ENCODE measurements around the gene CREBL2. TPM values are rescaled to one million over a fixed set of nuclear protein-coding genes. Genes with fewer than 3 reads are reported as not detected.

The CREBL2 gene
- total RNA-seq, 1 experiment from 2014 or later = 18.3 TPM

DNA sequence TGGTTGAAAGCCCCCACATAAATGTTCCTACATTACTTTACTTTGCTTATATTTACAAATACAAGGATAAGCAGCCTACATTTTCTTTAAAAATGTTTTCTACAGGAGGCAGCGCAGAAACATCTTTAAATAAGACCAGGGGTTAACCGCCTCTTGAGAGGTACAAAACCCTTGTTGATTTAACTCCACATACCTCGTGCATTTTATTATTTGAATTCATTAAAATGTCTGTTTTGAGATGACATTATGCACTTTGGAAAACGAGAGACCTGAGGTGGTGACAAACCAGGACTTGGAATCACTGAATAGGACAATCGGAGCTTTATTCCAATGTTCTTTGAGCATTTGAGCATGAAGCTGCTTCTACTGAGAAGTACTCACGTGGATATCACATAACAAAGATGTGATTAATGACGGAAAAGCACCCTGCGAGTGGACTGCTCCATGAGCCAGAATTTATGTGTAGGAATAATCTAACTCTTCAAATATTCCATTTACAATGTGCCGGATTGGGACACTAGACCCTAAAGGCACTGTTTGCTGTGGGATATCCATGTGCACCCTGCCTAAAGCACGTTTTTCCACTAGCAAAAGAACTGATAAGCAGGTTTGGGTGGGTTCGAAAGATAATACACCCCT, 48.3 kb upstream of the CREBL2 start:
- no peak overlapping the region for H2AK5ac ChIP-seq (ENCODE audit: insufficient read length, low read length)
- H3K23ac ChIP-seq (ENCODE audit: insufficient read length, low read depth, low read length) = no peak overlapping the region
- H3K9ac ChIP-seq (ENCODE audit: extremely low read depth, insufficient read length, low read length) = no peak overlapping the region
- H3K79me2 ChIP-seq (ENCODE audit: insufficient read depth, low read length) = peaks cover 12% of the 10 kb centered on the region; the same call in 1 of the 2 replicates
- H3K4ac ChIP-seq (ENCODE audit: low read depth, low read length) = no peak overlapping the region
- H3K9me3 ChIP-seq (ENCODE audit: control insufficient read depth, low read depth, low read length) = no peaks in the 10 kb centered on the region
- H3K27me3 Mint-ChIP-seq (ENCODE audit: low read depth) = peaks cover 2% of the 10 kb centered on the region; the same call in 1 of the 2 replicates
- no peak overlapping the region for H3K18ac ChIP-seq (ENCODE audit: insufficient read length, low read depth, low read length)
- H2BK5ac ChIP-seq (ENCODE audit: insufficient read length, low read length) = no peak overlapping the region
- H3K79me1 ChIP-seq (ENCODE audit: insufficient read depth, low read depth, low read length, poor library complexity, severe bottlenecking) = no peaks in the 10 kb centered on the region
- H3K56ac ChIP-seq (ENCODE audit: insufficient read length, low read depth, low read length) = no peak overlapping the region
- H2BK20ac ChIP-seq (ENCODE audit: low read depth, low read length, poor library complexity, severe bottlenecking) = no peak overlapping the region
- peaks cover 25 to 28% of the 10 kb centered on the region in 2 experiments for H3K4me1 Mint-ChIP-seq
- H2BK12ac ChIP-seq (ENCODE audit: insufficient read length, low read depth, low read length) = no peak overlapping the region
- DNase-seq = no peak
- no peak overlapping the region for H3K14ac ChIP-seq (ENCODE audit: insufficient read depth, low read length)
- H3K36me3 Mint-ChIP-seq (ENCODE audit: insufficient read depth in 1 of 3, low read depth in 3 of 3) = peaks cover 10 to 29% (median 24%) of the 10 kb centered on the region in 3 experiments
- no CpG with 5 or more reads among the region's 11 CpGs for WGBS (ENCODE audit: extremely low coverage, insufficient read length, low lambda C conversion rate)
- no peak overlapping the region for H2BK120ac ChIP-seq (ENCODE audit: low read depth, low read length, poor library complexity, severe bottlenecking)
- H4K5ac ChIP-seq (ENCODE audit: insufficient read length, low read depth, low read length) = no peak overlapping the region
- no peak overlapping the region for H4K8ac ChIP-seq (replicated peaks; ENCODE audit: insufficient read length, low read depth, low read length)
- no peak overlapping the region for H3K27ac ChIP-seq (ENCODE audit: insufficient read length, low read depth, low read length)
- H3T11ph ChIP-seq (ENCODE audit: low read length) = no peak overlapping the region
- H4K20me1 ChIP-seq (ENCODE audit: control insufficient read depth, insufficient read depth, insufficient read length) = no peaks in the 10 kb centered on the region
- no peaks in the 10 kb centered on the region for H3K4me1 ChIP-seq (ENCODE audit: insufficient read depth, low read length)
- no peak overlapping the region for H2AFZ ChIP-seq (ENCODE audit: low read length)
- peak overlapping the region; percentile 33 to 78 (median 44); a peak in 4 of 7 replicates for H3K27ac Mint-ChIP-seq
- H3K9me3 Mint-ChIP-seq = peaks cover 20 to 22% of the 10 kb centered on the region in 2 experiments
- peaks cover 6% of the 10 kb centered on the region for H3K23me2 ChIP-seq (ENCODE audit: insufficient read length, low read depth, low read length, poor library complexity, severe bottlenecking)
- peak overlapping the region; percentile 69 for H3K4me2 ChIP-seq (ENCODE audit: insufficient read depth, insufficient read length, low read length)
- H2BK15ac ChIP-seq (ENCODE audit: low read depth, low read length) = no peak overlapping the region
- no peak overlapping the region for H4K91ac ChIP-seq (ENCODE audit: insufficient read length, low read depth, low read length)
- H3K4me3 Mint-ChIP-seq = peak overlapping the region; percentile 72 to 85
- TF ChIP-seq, protein P1, sequence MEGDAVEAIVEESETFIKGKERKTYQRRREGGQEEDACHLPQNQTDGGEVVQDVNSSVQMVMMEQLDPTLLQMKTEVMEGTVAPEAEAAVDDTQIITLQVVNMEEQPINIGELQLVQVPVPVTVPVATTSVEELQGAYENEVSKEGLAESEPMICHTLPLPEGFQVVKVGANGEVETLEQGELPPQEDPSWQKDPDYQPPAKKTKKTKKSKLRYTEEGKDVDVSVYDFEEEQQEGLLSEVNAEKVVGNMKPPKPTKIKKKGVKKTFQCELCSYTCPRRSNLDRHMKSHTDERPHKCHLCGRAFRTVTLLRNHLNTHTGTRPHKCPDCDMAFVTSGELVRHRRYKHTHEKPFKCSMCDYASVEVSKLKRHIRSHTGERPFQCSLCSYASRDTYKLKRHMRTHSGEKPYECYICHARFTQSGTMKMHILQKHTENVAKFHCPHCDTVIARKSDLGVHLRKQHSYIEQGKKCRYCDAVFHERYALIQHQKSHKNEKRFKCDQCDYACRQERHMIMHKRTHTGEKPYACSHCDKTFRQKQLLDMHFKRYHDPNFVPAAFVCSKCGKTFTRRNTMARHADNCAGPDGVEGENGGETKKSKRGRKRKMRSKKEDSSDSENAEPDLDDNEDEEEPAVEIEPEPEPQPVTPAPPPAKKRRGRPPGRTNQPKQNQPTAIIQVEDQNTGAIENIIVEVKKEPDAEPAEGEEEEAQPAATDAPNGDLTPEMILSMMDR (conservative IDR thresholded peaks at IDR 0.05) = no peak
- no peaks in the 10 kb centered on the region for H3K27me3 ChIP-seq (ENCODE audit: insufficient read depth, low read length)
